Measurements from ENCODE around the gene DCST2. TPM values are rescaled to one million over a fixed set of nuclear protein-coding genes. Genes with fewer than 3 reads are reported as not detected.

The DCST2 gene
- total RNA-seq, 4 donors from 2014 or later = 0.36 to 0.79 (median 0.38) TPM; not detected in 1

GRCh38 chr1:155026588-155026987 lies 7.0 kb downstream of the DCST2 start:
- peak; percentile 19 for ATAC-seq (ENCODE audit: low FRiP score)
- TF ChIP-seq, protein P1, sequence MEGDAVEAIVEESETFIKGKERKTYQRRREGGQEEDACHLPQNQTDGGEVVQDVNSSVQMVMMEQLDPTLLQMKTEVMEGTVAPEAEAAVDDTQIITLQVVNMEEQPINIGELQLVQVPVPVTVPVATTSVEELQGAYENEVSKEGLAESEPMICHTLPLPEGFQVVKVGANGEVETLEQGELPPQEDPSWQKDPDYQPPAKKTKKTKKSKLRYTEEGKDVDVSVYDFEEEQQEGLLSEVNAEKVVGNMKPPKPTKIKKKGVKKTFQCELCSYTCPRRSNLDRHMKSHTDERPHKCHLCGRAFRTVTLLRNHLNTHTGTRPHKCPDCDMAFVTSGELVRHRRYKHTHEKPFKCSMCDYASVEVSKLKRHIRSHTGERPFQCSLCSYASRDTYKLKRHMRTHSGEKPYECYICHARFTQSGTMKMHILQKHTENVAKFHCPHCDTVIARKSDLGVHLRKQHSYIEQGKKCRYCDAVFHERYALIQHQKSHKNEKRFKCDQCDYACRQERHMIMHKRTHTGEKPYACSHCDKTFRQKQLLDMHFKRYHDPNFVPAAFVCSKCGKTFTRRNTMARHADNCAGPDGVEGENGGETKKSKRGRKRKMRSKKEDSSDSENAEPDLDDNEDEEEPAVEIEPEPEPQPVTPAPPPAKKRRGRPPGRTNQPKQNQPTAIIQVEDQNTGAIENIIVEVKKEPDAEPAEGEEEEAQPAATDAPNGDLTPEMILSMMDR (IDR thresholded peaks at IDR 0.05) = no peak
- no peak for DNase-seq (ENCODE audit: low spot score)

GRCh38 chr1:155026154-155026553 lies 7.4 kb downstream of the DCST2 start:
- TF ChIP-seq, protein P1 (IDR thresholded peaks at IDR 0.05) = no peak
- ATAC-seq (ENCODE audit: low FRiP score) (no peak), DNase-seq (ENCODE audit: low spot score) (no peak)

GRCh38 chr1:155024315-155024714 lies 9.3 kb downstream of the DCST2 start:
- no peak for DNase-seq (ENCODE audit: low spot score)
- ATAC-seq (ENCODE audit: low FRiP score) = no peak
- TF ChIP-seq, protein P1 (IDR thresholded peaks at IDR 0.05) = no peak

DNA sequence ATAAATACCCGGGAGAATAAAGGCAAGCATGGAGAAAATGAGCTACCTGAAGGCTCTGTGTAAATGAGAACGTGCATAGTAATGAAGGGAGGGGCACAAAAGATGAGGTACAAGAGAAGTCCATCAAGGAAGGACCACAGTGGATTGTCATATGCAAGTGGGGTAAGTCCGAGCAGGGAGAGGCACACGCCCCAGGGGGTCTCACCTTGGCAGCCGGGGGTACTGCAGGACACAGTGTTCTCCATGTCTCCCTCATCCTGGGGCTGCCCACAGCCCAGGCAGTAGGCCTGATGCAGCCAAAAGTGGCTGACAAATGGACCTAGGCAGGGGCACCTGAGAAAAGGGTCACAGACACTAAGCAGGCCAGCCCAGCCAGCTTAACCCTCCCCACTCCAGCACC lies 10.0 kb downstream of the DCST2 start:
- TF ChIP-seq, protein P1 (IDR thresholded peaks at IDR 0.05) = no peak
- no peak for DNase-seq (ENCODE audit: low spot score)

GRCh38 chr1:155022927-155023236 lies 10.7 kb downstream of the DCST2 start:
- DNase-seq (ENCODE audit: low spot score) = no peak
- no peak for ATAC-seq (ENCODE audit: low FRiP score)
- TF ChIP-seq, protein P1 (IDR thresholded peaks at IDR 0.05) = no peak

More for the DNA sequence above, 10.0 kb downstream of the DCST2 start:
- no peak for ATAC-seq (ENCODE audit: low FRiP score)

DNA sequence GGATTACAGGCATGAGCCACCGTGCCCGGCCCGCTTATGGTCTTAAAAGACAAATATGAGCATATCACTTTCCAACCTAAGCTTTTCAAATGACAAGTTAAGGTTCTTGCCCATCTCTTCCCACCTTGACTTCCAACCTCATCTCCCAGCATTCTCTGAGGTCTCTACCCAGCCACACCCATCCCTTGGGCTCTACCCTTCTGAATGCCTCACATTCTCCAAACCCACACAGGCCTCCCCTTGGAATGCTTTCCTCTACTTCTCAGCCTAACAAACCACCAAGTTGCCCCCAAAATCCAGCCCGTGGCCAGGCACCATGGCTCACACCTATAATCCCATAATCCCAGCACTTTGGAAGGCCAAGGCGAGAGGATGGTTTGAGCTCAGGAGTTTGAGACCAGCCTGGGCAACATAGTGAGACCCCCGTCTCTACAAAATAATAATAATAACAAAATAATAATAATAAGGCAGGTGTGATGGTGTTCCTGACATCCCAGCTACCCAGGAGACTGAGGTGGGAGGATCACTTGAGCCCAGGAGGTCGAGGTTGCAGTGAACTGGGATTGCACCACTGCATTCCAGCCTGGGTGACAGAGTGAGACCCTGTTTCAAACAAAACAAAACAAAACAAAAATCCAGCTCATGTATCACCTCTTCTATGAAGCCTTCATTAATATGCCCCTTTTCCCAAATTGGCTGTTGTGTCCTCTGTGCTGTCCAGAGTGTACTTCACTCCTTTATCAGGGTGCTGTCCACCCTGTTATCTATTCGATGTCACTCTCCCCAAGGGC lies 11.2 kb downstream of the DCST2 start:
- ATAC-seq (ENCODE audit: low FRiP score) (no peak), DNase-seq (ENCODE audit: low spot score) (no peak)

More for the DNA sequence above, 11.2 kb downstream of the DCST2 start:
- TF ChIP-seq, protein P1 (IDR thresholded peaks at IDR 0.05) = no peak

All from omental fat pad (tissue), 4 donors.